ENCODE data around the gene PCDH9.

The PCDH9 gene

DNA sequence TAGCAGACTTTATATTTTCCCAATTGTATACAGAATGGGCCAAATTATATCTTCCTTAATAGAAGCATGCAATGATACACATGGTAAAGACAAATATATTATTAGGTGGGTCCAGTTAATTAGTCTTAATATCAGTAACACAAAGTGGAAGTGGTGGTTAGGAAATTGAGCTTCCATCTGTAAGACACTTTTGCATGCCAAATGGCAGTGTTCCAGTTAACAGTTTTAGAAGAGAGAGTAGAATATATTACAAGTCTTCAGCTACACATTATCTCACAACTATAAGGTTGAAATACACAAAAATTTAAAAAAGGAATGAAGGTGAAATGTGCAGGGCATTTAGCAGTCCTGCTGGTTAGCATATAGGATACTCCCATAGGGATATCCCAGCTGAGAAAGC lies 536.5 kb downstream of the PCDH9 start:
- DNase-seq, result no peak

DNA sequence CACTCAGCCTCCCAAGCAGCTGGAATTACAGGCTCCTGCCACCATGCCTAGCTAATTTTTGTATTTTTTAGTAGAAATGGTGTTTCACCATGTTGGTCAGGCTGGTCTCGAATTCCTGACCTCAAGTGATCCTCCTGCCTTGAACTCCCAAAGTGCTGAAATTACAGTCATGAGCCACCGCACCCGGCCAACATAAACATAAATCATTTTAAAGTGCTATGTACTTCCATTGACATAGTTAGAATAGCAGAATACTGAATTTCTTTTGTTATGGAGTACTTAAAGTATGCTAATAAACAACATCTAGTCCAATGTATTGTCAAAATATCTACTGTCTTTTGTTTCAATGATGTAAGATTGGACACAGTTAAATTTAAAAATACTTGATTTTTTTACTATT lies 539.0 kb downstream of the PCDH9 start:
- no peak for DNase-seq

DNA sequence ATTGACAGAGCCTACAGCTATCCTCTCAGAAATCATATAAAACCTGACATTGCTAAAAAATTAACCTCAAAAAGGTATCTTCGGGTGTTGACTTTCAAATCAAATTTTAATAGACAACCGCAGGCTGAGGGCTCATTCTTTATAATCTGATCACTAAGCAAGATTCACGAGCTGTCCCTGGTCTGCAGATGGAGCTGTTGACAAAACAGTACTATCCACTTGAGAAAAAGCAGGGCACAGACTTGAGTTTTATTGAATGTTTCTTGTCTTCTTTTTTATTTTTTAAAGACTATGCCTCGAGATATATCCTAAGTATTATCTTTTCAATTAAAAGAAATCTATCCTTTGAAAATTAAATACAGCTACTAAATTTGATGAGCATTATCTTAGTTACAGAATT lies 540.5 kb downstream of the PCDH9 start:
- DNase-seq, result no peak

DNA sequence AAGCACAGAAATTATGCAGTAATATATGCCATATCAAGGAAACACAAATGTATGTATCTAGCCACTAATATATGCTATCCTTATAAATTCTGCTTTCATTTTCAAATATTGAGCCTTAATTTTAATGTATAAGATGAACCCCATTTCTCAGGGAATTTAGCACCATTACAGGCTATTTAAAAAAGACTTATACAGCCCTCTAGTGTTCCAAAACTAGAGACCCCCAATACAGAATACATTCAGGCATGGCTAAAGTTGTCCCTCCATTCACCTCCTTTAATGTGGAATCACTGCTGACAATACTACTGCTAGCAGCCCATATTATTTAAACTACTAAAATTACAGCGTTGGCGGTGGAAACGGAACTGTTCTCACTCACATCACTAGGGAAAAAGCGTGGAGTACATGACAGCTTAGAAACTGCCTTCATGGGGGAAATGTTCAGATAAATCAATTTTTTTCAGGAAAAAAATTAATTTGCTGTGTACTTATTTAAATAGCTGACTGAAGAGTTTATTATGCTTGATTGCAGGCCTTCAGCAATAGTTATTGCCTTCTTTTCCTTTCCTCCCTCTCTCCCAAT lies 541.0 kb downstream of the PCDH9 start:
- no peak for DNase-seq

DNA sequence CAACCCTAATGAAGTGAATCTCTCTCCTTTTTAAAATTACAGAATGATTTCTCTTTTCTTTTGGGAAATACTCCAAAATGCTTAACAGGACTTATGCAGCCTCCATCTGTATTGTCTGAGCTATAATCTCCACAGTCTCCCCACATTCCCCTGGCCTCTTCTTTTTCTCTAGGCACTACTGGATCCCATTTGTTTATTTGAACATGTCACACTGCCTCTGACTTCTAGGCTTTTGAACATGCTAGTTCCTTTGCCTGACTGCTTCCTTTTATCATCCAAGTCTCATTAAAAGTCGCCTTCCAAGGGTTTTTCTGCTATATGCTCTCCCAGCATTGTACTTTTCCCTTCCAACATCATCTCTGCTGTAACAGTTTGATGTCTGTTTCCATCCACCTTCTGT lies 548.7 kb downstream of the PCDH9 start:
- DNase-seq, result no peak

DNA sequence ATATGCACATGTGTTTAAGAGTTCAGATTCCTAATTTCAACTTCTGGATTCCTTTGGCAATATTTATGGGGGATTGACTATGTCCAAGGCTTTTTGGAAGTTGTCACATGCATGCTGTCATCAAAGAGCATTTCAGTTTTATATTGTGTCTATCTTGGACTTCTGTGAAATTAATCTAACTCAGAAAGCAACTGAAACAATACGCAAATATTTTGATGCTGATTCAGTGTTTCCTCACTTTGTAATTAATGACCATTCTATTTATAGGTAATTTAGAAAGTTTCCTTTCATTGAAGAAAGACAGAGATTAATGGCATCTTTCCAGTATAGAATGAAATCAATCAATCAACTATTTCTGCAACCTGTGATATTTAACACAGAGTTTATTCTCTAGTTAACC lies 550.1 kb downstream of the PCDH9 start:
- DNase-seq, result no peak

DNA sequence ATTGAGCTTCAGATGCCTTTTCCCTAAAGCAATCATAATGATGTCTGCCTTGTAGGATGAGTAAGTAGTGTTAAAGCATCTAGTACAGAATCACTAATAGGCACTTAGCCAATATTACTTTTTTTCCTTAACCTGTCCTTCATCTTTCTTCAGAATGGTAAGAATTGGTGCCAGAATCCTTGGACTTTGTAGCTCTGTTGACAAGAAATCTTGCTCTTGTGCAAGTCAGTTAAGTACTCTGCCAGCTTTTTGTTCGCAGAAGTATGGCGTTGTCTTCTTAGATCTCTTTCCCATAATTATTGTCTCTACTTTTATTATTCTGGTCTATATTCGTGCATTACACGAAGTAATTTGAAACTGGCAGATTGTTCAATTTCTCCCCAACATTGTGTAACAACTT lies 554.5 kb downstream of the PCDH9 start:
- DNase-seq, result no peak

DNA sequence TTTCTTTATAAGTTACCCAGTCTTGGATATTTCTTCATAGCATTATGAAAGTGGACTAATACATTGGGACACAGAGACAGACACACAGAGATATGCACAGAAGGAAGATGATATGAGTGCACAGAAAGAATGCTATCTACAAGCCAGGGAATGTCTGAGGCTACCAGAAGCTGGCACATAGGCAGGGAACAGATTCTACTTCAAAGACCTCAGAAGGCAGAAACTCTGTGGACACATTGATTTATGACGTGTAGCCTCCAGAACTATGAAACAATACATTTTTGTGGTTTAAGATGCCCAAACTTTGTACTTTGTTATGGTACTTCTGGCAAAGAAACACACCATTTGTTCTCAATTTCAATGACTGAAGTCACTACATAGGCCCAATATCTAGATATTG lies 556.7 kb downstream of the PCDH9 start:
- no peak for DNase-seq

DNA sequence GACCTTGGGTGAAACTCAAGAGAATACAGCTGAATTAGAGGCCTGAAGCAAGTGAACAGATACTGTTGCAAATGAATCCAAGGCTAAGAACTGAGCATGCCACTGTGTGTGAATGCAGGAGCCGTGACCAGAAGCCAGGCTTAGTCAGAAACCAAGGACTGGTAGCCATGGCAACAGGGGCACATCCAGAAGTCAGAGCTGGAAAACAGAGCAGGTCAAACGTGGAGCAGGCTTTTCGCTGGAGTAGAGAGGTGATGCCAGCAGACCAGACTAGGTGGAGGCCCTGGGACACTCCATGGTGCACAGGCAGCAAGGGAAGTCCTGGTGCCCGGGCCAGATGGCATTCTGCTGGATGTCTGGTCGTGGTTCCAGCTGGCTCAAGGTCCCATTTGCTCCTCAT lies 564.1 kb downstream of the PCDH9 start:
- no peak for DNase-seq

DNA sequence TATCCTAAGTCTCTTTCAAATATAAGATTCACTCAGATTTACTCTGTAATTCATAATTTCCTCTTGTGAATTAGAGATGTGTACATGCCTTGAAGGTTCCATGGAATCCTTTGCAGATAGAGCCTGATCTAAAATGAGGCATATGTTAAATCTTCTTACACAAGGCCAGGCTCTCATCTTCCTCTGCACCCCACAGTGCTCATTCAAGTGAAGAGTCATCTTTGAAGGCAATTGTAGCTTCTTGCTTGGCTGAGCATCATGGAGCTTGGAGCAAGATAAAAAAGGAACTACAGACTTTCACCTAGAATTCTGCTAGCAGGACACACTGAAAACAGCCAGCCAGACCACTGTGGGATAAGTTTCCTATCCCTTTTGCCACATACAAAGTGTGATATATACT lies 566.4 kb downstream of the PCDH9 start:
- no peak for DNase-seq

DNA sequence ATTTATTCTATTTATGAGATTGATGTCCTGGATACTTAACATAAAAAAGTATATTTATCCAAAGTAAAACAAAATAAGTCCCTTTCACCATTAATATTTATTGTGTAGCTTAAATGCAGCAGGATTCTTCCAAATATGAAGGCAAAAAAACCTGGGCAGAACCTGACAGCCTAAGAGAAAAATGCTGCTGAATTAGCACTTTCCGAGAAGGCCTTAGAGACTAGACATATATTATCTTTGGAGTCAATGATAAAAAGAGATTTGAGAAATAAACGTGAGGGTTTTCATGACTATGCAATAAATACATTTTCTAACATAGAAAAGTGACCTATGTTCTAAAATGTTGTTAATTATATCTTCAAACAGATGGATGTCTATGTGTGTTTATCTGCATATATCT lies 566.9 kb downstream of the PCDH9 start:
- DNase-seq, result no peak

DNA sequence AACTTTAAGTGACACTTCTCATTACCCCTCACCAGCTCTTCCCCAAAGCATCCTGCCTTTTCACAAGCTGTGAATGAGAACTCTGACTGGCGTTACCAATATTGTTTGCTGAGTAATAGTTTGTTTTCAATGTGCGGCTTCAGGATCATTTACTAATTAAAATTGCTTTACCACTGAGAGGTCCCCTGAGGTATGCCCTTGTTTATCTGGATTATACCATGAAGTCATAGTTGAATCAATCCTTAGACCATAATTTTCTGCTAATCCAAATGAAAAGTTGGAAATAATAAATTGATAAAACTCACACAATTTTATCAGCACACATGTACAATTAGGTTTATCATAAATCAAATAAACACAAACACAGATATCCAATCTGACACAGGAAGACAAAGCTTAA lies 568.8 kb downstream of the PCDH9 start:
- no peak for DNase-seq

DNA sequence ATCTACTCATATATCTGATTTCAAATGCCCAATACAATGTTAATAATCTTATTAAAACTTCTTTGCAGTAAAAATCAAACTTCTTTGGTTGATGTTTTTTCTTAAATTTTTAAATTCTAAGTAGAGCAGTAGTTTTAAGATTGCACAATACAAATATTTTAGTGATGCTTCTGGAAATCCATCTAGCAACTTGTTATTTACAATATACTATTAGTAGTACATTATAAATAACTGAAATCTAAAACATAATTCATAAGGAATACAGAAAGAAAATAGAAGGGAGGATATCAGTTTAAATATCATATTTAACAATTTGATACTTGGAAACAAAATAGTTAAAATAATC lies 569.7 kb downstream of the PCDH9 start:
- DNase-seq, result no peak

DNA sequence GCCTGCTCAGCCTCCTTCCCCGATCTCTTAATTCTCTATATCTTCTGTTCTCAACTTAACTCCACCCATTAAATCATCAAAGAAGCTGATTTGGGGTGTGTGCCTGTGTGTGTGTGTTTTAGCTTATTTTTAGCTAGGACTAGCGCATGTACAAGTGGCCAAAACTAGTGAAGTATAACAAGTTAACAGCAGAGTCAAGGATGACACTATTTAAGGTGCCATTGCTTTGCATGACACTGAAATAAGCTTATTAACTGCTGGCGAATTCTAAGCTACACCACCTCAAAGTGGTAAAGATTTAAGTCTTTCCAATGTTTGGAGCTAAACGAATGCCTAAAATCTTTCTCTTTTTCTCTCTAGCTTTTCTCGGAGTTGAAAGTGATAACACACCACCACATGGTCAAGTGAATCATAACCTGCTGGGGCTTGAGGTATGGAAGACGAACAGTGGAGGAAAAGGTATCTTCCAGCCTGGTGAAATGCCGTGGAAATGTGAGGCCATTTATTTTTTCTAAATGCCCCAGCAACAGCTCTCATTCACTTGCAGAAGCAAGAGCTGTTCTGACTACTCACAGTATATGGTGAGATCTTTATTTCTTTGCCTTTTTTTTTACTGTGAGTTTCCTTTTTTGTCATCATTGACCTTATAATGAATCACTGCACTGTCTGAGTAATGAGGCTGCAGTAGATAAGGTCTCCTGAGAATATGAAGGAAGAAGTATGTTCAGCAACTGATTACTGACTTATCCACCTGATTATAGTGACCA lies 570.3 kb downstream of the PCDH9 start:
- DNase-seq, result no peak

DNA sequence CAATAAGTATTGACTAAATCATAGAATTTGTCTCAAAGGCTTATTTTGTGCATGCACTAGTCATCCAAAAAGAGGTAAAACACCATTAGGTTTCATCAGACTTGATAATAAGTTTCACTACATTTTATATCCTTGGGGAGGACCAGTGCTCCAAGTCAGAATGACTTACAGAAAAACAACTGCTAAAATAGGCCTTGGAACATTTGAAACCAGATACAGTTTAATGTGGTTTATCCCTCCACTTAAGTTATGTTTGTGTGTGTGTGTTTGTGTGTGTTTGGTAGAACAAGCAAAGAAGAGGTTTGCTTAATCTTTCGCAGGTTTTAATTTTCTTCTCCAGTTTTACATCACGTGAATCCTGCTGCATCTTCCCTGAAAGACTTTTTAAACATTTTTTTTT lies 570.9 kb downstream of the PCDH9 start:
- DNase-seq, result no peak

DNA sequence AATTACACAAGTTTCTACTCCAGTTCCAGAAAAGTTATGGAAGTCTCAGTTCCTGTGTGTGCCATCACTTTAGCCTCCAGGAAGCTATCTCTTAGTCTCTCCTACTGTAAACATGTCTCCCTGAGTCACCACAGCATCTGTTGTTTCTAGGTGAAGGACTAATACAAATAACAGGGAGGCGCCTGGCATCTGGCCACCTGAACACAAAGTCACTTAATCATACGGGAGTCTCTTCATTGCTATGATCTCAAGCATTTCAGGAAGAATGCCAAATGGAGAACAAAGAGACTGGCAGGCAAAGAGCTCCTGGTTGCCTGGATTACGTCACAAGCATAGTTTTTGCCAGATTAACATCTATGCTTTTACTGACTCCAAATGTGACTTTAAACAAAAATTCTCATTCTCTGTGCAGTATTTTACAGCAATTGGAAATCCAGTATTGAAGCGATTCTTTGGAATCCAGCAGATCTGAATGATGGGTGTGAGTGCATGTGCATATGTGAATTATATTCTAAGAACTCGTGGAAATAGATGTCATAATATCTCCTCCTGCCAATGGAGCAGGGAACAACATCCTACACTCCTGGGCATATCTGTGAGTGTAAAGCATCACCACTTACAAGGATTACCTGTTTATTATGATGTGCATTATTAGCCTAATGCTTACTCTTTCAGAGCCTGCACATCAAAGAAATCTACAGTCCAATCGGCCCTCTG lies 572.8 kb downstream of the PCDH9 start:
- DNase-seq, result no peak

DNA sequence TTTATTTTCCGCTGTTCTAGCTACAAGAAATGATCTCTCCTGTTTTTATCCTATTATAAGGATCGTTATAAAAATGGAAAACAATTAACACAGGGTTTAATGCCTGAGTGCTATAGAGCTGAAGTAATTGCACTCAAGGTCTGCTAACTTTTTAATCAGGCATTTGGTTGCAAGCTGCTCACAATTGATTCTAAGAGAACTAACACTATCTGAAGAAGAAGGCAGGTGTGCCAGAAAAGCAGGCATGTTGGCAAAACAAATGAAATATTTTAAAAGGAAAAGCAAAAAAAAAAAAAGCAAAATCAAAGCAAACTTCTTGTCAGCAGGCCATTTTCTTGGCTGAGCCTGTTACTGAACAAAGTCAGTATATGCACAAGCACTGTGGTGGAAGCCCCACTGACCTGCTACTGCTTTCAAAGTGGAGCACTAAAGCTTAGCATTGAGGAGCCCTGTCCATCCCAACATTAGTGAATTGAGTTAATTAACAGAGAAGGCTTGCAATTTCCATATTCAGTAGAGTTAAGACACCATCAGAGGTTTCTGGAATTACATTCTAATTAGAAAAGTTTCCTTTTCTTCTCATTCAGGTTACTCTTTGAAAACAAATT lies 574.2 kb downstream of the PCDH9 start:
- DNase-seq, result no peak

DNA sequence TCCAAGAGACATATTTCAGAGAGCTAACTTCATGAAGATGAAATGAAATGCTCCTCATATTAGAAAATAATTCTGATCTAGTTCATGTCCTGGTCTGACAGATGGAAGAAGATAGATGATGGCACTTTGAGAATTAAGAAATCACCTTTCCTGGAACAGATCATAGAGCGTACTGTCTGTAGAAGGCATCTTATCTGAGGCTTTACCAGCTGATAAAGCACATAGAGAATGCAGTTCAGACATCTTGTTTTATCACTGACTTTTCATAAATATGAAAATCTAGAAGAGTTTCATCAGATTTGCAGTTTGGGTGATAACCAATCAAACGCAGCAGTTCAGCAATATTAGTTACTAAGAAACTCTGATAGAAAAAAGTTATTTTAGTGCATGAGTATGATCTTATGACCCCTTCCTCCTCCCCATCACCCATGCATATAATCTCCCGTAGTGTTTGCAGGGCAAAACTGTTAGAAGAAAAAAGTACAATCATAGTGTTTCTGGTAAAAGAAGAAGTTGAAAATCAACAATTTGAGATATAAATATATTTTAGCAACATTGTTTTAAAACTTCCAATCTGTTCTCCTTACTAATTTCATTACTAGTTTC lies 585.2 kb downstream of the PCDH9 start:
- no peak for DNase-seq

DNA sequence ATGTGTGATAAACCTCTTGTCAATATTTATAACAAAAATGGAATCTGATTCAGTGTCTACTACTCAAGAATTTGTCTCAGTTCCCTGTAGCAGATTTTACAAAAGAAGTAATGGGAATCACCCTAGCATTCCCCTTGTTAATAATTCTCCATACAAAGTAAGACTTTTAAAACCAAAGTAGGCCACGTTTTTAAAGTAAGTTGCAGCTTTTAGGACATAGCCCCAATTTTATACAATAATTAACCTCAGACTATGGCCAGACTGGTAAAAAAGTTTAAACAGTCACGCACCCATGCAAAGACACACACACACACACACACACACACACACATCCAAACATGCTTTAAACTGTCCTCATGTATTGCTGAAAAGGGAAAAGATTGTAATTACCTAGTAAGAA lies 589.9 kb downstream of the PCDH9 start:
- DNase-seq, result no peak

DNA sequence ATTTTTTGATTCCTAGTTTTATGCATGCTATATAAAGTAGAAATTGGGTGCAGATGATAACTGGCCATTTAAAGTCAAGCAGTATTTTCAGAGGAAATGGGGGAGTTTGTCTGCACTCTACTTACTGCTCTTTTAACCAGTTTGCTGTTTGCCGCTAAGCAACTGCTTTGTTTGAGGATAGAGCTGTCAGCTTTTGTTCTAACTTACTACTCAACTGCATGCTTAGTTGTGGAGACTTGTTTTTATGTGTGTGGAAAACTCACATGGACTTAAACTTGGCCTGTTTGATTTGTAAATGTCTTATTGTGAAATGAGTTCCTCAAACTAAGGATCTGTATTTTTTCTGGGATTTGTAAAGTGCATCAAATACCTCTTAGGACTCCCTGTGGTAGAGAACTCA lies 591.1 kb downstream of the PCDH9 start:
- DNase-seq, result no peak

DNA sequence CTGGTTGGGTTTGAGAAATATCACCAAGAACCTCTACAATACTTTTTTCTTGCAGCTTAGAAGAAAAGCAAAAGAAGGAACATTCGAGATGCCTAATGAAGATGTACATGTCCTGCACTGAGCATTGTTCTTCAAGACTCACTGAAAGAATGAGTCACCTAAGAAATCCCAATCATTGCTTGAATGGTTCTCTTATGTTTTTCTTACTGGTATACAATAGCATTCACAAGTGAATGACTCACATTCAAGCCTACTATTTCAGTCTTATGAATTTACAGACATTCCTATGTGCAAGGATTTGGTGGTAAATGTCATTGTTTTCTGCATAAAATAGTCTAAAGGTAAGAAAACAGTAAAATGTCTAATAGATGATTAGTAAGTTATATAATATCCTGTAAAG lies 594.6 kb downstream of the PCDH9 start:
- DNase-seq, result no peak

DNA sequence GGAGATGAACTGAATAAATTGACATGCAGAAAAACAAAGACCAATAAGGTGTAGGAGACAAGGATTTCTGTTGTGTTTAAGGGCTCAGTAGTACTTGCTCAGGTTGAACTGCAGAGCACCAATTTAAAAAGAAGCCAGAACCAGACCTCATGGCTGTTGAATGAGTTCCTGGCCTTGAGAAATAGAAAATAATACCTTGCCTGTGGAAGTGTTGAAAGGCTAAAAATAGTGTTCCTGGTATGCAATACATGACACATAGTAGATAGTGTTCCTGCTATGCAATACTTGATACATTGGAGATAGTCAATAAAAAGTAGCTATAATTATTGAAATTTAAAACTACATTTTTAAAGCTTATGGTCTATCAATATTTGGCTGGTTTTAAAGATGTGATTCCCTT lies 595.8 kb downstream of the PCDH9 start:
- no peak for DNase-seq

DNA sequence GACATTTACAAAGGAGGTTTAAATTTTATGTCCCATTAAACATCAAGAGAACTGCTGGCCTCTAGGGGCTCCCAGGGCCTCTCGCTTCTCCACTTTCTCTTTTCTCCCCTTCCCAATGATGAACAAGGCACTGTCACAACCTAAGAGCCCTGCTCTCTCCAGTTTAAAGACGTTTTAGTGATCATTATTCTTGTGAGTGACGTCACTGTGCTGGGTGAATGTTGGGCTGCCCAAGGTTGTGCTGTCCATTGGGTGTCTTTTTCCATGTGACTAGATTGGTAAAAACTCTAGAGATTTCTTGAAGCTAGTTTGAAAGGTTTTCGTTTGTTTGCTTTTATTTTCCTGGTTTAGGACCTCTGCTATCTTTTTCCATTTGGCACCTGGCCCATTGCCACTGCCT lies 602.6 kb downstream of the PCDH9 start:
- no peak for DNase-seq

DNA sequence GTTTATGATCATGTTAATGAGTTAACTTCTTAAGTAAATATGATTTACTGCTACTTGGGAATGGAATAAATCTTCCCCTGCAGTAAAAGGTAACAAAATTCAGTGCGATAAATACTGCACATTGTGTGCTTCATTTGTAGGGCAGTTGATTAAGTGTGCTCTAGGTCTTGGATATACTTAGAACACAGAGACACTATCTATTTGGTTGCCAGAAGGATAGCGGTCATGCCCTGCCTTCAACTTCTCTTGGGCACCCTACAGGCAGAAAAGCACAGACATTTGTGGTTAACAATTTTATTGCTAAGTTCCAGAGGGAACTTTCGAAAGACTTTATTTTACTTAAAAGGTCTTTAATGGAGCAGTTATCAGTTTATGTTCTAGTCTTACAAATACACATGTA lies 605.8 kb downstream of the PCDH9 start:
- DNase-seq, result no peak
